ENCODE data around the gene DNAJC13. TPM values are rescaled to one million over a fixed set of nuclear protein-coding genes. Genes with fewer than 3 reads are reported as not detected.

Gene DNAJC13
- total RNA-seq, 1 experiment from 2014 or later: 28.5 TPM

DNA sequence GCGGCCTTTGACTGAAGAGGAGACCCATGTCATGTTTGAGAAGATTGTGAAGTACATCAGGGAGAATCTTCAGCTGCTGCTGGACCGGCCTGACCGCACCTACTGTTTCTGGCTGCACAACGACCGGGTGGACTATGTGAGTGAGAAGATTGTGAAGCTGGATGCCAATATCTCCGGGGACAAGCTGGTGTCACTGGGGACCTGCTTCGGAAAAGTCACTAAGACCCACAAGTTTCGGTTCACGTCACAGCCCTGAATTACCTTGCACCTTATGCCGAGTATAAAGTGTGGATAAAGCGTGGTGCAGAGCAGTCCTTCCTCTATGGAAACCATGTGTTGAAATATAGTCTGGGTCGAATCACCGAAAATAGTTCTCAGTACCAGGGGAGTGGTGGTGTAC lies 16.0 kb upstream of the DNAJC13 start:
- Mint-ChIP-seq H3K27ac (no peak overlapping the region), H3K9me3 (peaks cover 6% of the 10 kb centered on the region), H3K4me1 (peaks cover 5% of the 10 kb centered on the region; the same call in 1 of the 2 replicates), H3K27me3 (ENCODE audit: low read depth) (no peaks in the 10 kb centered on the region), H3K4me3 (no peak overlapping the region), H3K36me3 (peaks cover 4% of the 10 kb centered on the region)
- POLR2A ChIA-PET: no interaction called here
- TF ChIP-seq GTF2I (CRISPR knock-in tag; conservative IDR thresholded peaks at IDR 0.05) (no peak), KAT7 (CRISPR knock-in tag; IDR thresholded peaks at IDR 0.05; ENCODE audit: borderline replicate concordance) (no peak), ZNF317 (CRISPR knock-in tag; IDR thresholded peaks at IDR 0.05; ENCODE audit: borderline replicate concordance, low read depth) (no peak), SMAD4 (CRISPR knock-in tag; IDR thresholded peaks at IDR 0.05) (no peak), GABPB1 (CRISPR knock-in tag; IDR thresholded peaks at IDR 0.05) (no peak), NFE2L1 (CRISPR knock-in tag; IDR thresholded peaks at IDR 0.05) (no peak), NFYB (CRISPR knock-in tag; conservative IDR thresholded peaks at IDR 0.05; ENCODE audit: low read depth) (no peak), ZNF416 (CRISPR knock-in tag; IDR thresholded peaks at IDR 0.05) (no peak), ZNF671 (CRISPR knock-in tag; IDR thresholded peaks at IDR 0.05) (no peak)
- ATAC-seq: no peak
- CTCF ChIA-PET: interaction anchor here (1.0 to 9.3 kb wide), 5 partner anchors 50 to 191 kb away, joined by 3 to 185 read pairs (median 59); no protein-coding TSS in a partner anchor
- no peak for DNase-seq (ENCODE audit: low spot score)

DNA sequence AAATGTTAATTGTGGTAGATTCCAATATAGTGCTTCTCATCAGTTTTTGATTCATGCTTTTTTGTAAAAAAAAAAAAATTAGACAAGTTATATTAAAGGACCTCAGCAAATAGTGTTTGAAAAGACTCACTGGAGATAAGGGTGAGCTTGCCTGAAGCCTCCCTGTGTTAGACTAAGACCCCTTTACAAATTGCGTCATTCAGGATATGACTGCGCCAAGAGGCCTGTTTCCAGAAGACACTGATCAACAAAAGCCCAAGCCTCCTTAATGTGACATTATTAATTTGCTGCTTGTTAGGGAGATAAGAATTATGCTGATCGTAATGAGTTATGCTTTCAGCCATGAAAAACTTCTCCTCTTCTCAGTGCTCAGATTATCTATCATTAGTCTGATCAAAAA lies 13.0 kb upstream of the DNAJC13 start:
- CTCF ChIA-PET: interaction anchor here (1.5 kb wide), 1 partner anchor 52 kb away, joined by 4 read pairs; no protein-coding TSS in a partner anchor
- H3K4me3 Mint-ChIP-seq: no peak overlapping the region
- ATAC-seq: no peak
- H3K36me3 Mint-ChIP-seq: no peaks in the 10 kb centered on the region
- POLR2A ChIA-PET: no interaction called here
- H3K27ac Mint-ChIP-seq: no peak overlapping the region
- H3K27me3 Mint-ChIP-seq (ENCODE audit: low read depth): no peaks in the 10 kb centered on the region; the same call in 1 of the 2 replicates
- no peak for DNase-seq (ENCODE audit: low spot score)
- TF ChIP-seq, protein P1, sequence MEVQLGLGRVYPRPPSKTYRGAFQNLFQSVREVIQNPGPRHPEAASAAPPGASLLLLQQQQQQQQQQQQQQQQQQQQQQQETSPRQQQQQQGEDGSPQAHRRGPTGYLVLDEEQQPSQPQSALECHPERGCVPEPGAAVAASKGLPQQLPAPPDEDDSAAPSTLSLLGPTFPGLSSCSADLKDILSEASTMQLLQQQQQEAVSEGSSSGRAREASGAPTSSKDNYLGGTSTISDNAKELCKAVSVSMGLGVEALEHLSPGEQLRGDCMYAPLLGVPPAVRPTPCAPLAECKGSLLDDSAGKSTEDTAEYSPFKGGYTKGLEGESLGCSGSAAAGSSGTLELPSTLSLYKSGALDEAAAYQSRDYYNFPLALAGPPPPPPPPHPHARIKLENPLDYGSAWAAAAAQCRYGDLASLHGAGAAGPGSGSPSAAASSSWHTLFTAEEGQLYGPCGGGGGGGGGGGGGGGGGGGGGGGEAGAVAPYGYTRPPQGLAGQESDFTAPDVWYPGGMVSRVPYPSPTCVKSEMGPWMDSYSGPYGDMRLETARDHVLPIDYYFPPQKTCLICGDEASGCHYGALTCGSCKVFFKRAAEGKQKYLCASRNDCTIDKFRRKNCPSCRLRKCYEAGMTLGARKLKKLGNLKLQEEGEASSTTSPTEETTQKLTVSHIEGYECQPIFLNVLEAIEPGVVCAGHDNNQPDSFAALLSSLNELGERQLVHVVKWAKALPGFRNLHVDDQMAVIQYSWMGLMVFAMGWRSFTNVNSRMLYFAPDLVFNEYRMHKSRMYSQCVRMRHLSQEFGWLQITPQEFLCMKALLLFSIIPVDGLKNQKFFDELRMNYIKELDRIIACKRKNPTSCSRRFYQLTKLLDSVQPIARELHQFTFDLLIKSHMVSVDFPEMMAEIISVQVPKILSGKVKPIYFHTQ (CRISPR knock-in tag; IDR thresholded peaks at IDR 0.05): no peak
- no peak for TF ChIP-seq TEAD4 (CRISPR knock-in tag; IDR thresholded peaks at IDR 0.05)
- H3K4me1 Mint-ChIP-seq: 0 out of 2 replicates have a peak, but pooled peaks cover 2% of the 10 kb centered on the region
- H3K9me3 Mint-ChIP-seq: no peaks in the 10 kb centered on the region

DNA sequence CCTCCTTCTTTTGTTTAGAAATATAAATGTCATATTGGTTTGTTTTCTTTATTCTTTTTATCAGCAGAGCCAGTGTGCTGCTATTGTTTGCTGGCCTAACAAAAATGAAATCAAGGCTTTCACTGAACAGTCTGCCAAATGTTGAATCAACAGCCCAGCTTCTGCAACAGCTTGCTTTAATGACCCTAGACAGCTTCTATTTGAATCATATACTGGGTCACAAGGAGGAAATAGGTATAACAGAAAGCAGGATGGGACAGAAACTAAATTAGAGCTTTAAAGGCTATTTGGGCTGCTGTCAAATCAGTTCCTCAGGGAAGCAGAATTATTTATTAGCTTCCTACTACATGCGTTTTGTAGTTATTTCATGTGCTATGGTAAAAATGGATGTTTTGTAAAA lies 12.1 kb upstream of the DNAJC13 start:
- CTCF ChIA-PET: interaction anchor here (0.7 to 1.5 kb wide), 3 partner anchors 53 to 195 kb away, joined by 3 to 4 read pairs (median 3); no protein-coding TSS in a partner anchor
- Mint-ChIP-seq H3K36me3 (no peaks in the 10 kb centered on the region), H3K27ac (no peak overlapping the region), H3K9me3 (no peaks in the 10 kb centered on the region), H3K4me3 (no peak overlapping the region), H3K4me1 (no peaks in the 10 kb centered on the region), H3K27me3 (ENCODE audit: low read depth) (no peaks in the 10 kb centered on the region; the same call in 1 of the 2 replicates)
- ATAC-seq (no peak), DNase-seq (ENCODE audit: low spot score) (no peak)
- TF ChIP-seq FOXK1 (CRISPR knock-in tag; IDR thresholded peaks at IDR 0.05) (no peak), JAZF1 (CRISPR knock-in tag; IDR thresholded peaks at IDR 0.05) (no peak), SOX15 (CRISPR knock-in tag; IDR thresholded peaks at IDR 0.05) (no peak), CREB1 (CRISPR knock-in tag; IDR thresholded peaks at IDR 0.05) (no peak), ZNF121 (CRISPR knock-in tag; IDR thresholded peaks at IDR 0.05) (no peak), TEAD1 (CRISPR knock-in tag; IDR thresholded peaks at IDR 0.05) (no peak)
- TF ChIP-seq, protein P2, sequence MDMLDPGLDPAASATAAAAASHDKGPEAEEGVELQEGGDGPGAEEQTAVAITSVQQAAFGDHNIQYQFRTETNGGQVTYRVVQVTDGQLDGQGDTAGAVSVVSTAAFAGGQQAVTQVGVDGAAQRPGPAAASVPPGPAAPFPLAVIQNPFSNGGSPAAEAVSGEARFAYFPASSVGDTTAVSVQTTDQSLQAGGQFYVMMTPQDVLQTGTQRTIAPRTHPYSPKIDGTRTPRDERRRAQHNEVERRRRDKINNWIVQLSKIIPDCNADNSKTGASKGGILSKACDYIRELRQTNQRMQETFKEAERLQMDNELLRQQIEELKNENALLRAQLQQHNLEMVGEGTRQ (CRISPR knock-in tag; IDR thresholded peaks at IDR 0.05): no peak
- TF ChIP-seq, protein P3, sequence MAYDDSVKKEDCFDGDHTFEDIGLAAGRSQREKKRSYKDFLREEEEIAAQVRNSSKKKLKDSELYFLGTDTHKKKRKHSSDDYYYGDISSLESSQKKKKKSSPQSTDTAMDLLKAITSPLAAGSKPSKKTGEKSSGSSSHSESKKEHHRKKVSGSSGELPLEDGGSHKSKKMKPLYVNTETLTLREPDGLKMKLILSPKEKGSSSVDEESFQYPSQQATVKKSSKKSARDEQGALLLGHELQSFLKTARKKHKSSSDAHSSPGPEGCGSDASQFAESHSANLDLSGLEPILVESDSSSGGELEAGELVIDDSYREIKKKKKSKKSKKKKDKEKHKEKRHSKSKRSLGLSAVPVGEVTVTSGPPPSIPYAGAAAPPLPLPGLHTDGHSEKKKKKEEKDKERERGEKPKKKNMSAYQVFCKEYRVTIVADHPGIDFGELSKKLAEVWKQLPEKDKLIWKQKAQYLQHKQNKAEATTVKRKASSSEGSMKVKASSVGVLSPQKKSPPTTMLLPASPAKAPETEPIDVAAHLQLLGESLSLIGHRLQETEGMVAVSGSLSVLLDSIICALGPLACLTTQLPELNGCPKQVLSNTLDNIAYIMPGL (CRISPR knock-in tag; IDR thresholded peaks at IDR 0.05): no peak
- TF ChIP-seq, protein P4, sequence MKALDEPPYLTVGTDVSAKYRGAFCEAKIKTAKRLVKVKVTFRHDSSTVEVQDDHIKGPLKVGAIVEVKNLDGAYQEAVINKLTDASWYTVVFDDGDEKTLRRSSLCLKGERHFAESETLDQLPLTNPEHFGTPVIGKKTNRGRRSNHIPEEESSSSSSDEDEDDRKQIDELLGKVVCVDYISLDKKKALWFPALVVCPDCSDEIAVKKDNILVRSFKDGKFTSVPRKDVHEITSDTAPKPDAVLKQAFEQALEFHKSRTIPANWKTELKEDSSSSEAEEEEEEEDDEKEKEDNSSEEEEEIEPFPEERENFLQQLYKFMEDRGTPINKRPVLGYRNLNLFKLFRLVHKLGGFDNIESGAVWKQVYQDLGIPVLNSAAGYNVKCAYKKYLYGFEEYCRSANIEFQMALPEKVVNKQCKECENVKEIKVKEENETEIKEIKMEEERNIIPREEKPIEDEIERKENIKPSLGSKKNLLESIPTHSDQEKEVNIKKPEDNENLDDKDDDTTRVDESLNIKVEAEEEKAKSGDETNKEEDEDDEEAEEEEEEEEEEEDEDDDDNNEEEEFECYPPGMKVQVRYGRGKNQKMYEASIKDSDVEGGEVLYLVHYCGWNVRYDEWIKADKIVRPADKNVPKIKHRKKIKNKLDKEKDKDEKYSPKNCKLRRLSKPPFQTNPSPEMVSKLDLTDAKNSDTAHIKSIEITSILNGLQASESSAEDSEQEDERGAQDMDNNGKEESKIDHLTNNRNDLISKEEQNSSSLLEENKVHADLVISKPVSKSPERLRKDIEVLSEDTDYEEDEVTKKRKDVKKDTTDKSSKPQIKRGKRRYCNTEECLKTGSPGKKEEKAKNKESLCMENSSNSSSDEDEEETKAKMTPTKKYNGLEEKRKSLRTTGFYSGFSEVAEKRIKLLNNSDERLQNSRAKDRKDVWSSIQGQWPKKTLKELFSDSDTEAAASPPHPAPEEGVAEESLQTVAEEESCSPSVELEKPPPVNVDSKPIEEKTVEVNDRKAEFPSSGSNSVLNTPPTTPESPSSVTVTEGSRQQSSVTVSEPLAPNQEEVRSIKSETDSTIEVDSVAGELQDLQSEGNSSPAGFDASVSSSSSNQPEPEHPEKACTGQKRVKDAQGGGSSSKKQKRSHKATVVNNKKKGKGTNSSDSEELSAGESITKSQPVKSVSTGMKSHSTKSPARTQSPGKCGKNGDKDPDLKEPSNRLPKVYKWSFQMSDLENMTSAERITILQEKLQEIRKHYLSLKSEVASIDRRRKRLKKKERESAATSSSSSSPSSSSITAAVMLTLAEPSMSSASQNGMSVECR (CRISPR knock-in tag; IDR thresholded peaks at IDR 0.05; ENCODE audit: borderline replicate concordance): no peak
- POLR2A ChIA-PET: no interaction called here
